Stomach smooth muscle (tissue), 2 donors: Measurements from ENCODE around the gene WDR59.

ENCODE experiments used
- H3K27ac ChIP-seq: one replicate; pipeline ENCODE4 v1.7.0; 2013; ENCODE audit warnings: mild to moderate bottlenecking, low read length, inconsistent platforms
- H3K27me3 ChIP-seq, 2 donors: one replicate each; pipeline ENCODE4 v1.7.0; 2013; ENCODE audit warnings: low read length in 2 of 2; ENCODE audit not compliant: insufficient read depth in 2 of 2, control insufficient read depth in 1 of 2
- H3K36me3 ChIP-seq, 2 donors: one replicate each; pipeline ENCODE4 v1.7.0; 2013; ENCODE audit warnings: low read length in 2 of 2; ENCODE audit not compliant: control insufficient read depth in 2 of 2, insufficient read depth in 2 of 2
- H3K4me1 ChIP-seq: one replicate; pipeline ENCODE4 v1.7.0; 2013; ENCODE audit warnings: low read length; ENCODE audit not compliant: control insufficient read depth, insufficient read depth
- H3K4me3 ChIP-seq, 2 donors: one replicate each; pipeline ENCODE4 v1.7.0; 2013; ENCODE audit warnings: low read length in 2 of 2
- H3K9ac ChIP-seq, 2 donors: one replicate each; pipeline ENCODE4 v1.7.0; 2013; ENCODE audit warnings: low read length in 2 of 2, mild to moderate bottlenecking in 1 of 2
- H3K9me3 ChIP-seq, 2 donors: one replicate each; pipeline ENCODE4 v1.7.0; 2013; ENCODE audit warnings: low read length in 2 of 2; ENCODE audit not compliant: control insufficient read depth in 2 of 2
- donor health status: healthy.
- donor health status: Pancreatic carcinoma.

WDR59 gene

DNA sequence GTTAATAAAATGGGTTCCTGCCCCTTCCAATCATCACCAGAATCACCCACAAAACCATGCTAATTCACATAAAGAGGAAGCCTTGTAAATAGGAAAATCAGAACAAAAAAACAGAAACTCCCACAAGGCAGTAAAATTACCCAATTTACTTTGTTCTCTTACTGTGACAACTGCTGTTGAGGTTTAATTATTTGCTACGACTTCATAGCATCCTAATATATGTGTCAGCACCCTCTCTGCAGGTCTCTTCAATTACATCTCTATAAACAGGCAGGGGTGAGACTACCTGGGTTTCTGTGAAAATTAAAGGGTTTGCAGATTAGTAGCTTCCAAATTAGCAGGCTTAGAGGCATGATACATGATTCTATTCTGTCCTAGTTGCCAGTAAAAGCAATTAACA, 2.7 kb downstream of the WDR59 start:
- no peaks in the 10 kb centered on the region for H3K27me3 ChIP-seq
- no peaks in the 10 kb centered on the region for H3K9me3 ChIP-seq
- H3K9ac ChIP-seq, result no peak overlapping the region
- no peak overlapping the region for H3K4me3 ChIP-seq
- H3K4me1 ChIP-seq, result peaks cover 9% of the 10 kb centered on the region
- no peak overlapping the region for H3K27ac ChIP-seq
- H3K36me3 ChIP-seq, result peaks cover 0 to 2% of the 10 kb centered on the region in 2 donors

DNA sequence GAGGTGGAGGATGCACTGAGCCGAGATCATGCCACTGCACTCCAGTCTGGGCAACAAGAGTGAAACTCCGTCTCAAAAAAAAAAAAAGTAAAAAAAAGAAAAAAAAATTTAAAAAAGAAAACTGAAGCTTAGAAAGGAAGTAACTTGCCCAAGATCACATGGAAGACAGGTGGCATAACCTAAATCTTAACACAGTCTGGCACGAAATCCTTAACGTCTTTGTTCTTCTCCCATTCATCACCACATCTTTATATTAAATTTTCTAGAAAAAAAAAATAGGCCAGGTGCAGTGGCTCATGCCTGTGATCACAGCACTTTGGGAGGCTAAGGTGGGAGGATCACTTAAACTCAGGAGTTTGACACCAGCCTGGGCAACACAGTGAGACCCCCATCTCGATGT, 9.3 kb downstream of the WDR59 start:
- H3K9ac ChIP-seq, result no peak overlapping the region
- no peaks in the 10 kb centered on the region for H3K27me3 ChIP-seq
- no peak overlapping the region for H3K27ac ChIP-seq
- no peaks in the 10 kb centered on the region for H3K4me1 ChIP-seq
- no peak overlapping the region for H3K4me3 ChIP-seq
- H3K9me3 ChIP-seq, result no peaks in the 10 kb centered on the region
- H3K36me3 ChIP-seq, result peaks cover 0 to 2% of the 10 kb centered on the region in 2 donors

GRCh38 chr16:74973304-74973703, 11.6 kb downstream of the WDR59 start:
- Histone ChIP-seq H3K4me1 (no peaks in the 10 kb centered on the region), H3K4me3 (no peak overlapping the region), H3K27me3 (no peaks in the 10 kb centered on the region), H3K9me3 (no peaks in the 10 kb centered on the region), H3K36me3 (no peaks in the 10 kb centered on the region), H3K27ac (no peak overlapping the region), H3K9ac (no peak overlapping the region)

GRCh38 chr16:74954763-74955162, 30.2 kb downstream of the WDR59 start:
- H3K4me1 ChIP-seq, result no peaks in the 10 kb centered on the region
- no peak overlapping the region for H3K4me3 ChIP-seq
- H3K36me3 ChIP-seq, result peaks cover 28 to 43% of the 10 kb centered on the region in 2 donors
- no peaks in the 10 kb centered on the region for H3K27me3 ChIP-seq
- H3K27ac ChIP-seq, result no peak overlapping the region
- no peaks in the 10 kb centered on the region for H3K9me3 ChIP-seq
- H3K9ac ChIP-seq, result no peak overlapping the region

DNA sequence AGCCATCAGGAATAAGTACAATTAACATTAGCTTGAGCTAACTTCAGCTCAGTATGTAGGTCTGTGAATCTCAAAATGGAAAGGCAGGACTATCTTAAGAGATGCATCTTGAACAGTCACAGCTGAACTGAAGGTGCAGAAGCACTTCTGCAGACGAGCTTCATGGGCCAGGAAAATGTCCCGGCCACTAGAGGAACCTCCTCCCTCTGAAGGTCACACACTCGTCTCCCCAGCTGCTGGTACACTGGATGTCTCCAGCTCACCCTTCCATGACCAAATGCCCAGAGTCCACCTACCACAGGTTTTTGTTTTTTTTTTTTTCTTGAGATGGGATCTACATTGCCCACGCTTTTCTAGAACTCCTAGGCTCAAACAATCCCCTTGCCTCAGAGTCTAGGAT, 33.2 kb downstream of the WDR59 start:
- Histone ChIP-seq H3K27me3 (no peaks in the 10 kb centered on the region), H3K4me3 (no peak overlapping the region), H3K27ac (no peak overlapping the region), H3K36me3 (peaks cover 34 to 49% of the 10 kb centered on the region in 2 donors), H3K9me3 (no peaks in the 10 kb centered on the region), H3K4me1 (no peaks in the 10 kb centered on the region), H3K9ac (no peak overlapping the region)

DNA sequence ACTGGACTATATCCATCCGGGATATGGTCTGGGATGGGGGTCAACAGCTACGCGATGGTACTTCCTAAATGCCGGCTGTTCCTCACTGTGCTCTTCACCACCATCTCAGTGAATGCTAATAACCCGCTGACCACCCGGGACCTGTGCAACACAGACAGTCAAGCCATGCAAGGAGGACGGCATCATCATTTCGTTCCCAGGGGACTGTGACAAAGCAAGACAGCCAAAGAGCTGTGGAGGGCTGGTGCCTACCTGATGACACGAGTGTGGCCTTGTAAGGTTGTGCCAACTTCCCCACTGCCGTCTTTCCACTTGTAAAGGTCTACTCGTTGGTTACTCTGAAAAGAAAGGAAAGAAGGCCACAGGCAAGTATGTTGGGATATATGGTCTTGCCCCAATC, 33.7 kb downstream of the WDR59 start:
- no peaks in the 10 kb centered on the region for H3K27me3 ChIP-seq
- H3K4me3 ChIP-seq, result no peak overlapping the region
- no peak overlapping the region for H3K9ac ChIP-seq
- H3K27ac ChIP-seq, result no peak overlapping the region
- peaks cover 31 to 48% of the 10 kb centered on the region in 2 donors for H3K36me3 ChIP-seq
- H3K9me3 ChIP-seq, result no peaks in the 10 kb centered on the region
- no peaks in the 10 kb centered on the region for H3K4me1 ChIP-seq

GRCh38 chr16:74950511-74950910, 34.4 kb downstream of the WDR59 start:
- Histone ChIP-seq H3K9ac (no peak overlapping the region), H3K27me3 (no peaks in the 10 kb centered on the region), H3K9me3 (no peaks in the 10 kb centered on the region), H3K4me3 (no peak overlapping the region), H3K4me1 (no peaks in the 10 kb centered on the region), H3K36me3 (peaks cover 26 to 44% of the 10 kb centered on the region in 2 donors), H3K27ac (no peak overlapping the region)

DNA sequence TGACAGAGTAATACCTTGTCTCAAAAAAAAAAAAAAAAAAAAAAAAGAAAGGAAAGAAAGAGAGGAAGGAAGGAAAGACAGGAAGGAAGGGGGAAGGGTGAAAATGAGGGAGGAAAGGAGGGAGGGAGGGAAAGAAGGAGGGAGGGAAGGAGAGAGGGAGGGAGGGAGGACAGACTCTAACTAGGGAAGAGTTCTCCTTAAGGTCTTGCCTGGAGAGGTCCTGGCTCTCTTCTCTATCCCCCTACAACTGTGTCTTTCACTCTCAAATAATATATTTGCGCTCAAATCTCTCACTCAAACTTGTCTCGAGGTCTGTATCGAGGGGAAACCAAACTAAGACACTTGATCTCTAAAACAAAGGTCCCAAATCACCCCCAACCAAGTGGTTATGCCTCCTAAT, 35.6 kb downstream of the WDR59 start:
- Histone ChIP-seq H3K4me3 (no peak overlapping the region), H3K36me3 (peaks cover 29 to 36% of the 10 kb centered on the region in 2 donors), H3K9me3 (no peaks in the 10 kb centered on the region), H3K4me1 (no peaks in the 10 kb centered on the region), H3K27me3 (no peaks in the 10 kb centered on the region), H3K27ac (no peak overlapping the region), H3K9ac (no peak overlapping the region)

- Histone ChIP-seq H3K27me3 (no peaks in the 10 kb centered on the region), H3K4me3 (no peak overlapping the region), H3K27ac (no peak overlapping the region), H3K36me3 (peaks cover 31 to 41% of the 10 kb centered on the region in 2 donors), H3K9ac (no peak overlapping the region), H3K4me1 (no peaks in the 10 kb centered on the region), H3K9me3 (no peaks in the 10 kb centered on the region)
Measured at GRCh38 chr16:74944466-74944865, 40.5 kb downstream of the WDR59 start.

DNA sequence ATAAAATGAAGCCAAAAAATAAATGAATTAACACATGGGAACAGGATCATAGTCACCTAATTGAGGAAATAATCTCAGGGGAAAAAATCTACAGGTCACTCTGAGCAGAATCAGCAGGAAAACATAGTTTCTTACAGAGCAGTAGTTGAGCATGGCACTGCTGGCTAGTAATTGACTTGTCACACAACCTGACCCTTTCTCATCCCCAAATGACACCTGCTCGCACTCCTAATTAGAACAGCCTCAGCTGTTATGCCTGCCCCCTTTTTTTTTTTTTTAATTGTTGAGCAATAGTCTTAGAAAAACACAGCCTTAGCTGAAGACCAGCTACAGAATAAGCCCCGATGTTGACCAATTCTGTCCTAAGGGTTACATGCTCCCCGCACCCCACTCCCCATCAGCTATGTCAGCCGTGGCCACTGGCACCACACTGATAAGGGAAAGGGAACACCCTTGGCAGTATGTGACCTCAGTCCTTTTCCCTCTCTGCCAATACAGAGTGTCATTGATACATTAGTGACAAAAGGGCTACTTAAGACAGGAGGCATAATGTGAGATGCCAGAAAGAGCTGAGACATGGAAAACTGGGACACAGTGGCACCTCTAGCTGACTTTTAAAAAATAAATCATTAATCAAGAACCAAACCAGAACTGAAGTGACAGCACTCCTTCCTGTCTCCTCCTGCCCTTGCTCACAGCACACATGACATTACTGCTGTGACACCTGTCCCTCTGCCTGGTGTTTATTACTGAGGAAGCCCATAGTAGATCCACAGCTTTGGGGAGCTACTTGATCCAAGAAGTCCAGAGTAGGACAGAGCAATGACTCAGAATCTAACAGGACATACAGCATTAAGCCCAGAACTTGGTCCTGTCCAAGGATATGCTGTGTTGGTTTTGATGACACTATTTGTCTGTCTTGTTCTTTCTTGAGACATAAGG, 41.7 kb downstream of the WDR59 start:
- H3K4me1 ChIP-seq, result no peaks in the 10 kb centered on the region
- no peak overlapping the region for H3K4me3 ChIP-seq
- no peaks in the 10 kb centered on the region for H3K27me3 ChIP-seq
- no peak overlapping the region for H3K27ac ChIP-seq
- H3K9ac ChIP-seq, result no peak overlapping the region
- H3K9me3 ChIP-seq, result no peaks in the 10 kb centered on the region
- H3K36me3 ChIP-seq, result peaks cover 30 to 42% of the 10 kb centered on the region in 2 donors

- peaks cover 35 to 42% of the 10 kb centered on the region in 2 donors for H3K36me3 ChIP-seq
- H3K9ac ChIP-seq, result no peak overlapping the region
- no peaks in the 10 kb centered on the region for H3K4me1 ChIP-seq
- no peaks in the 10 kb centered on the region for H3K9me3 ChIP-seq
- H3K4me3 ChIP-seq, result no peak overlapping the region
- no peak overlapping the region for H3K27ac ChIP-seq
- no peaks in the 10 kb centered on the region for H3K27me3 ChIP-seq
Measured at GRCh38 chr16:74942566-74942965, 42.4 kb downstream of the WDR59 start.
